HG02678 (cell line): ENCODE results near the gene CDC16.
"Not testable (repeated sequence)": the region's sequence is repeated elsewhere in the genome, so short reads cannot be mapped to it uniquely, and the experiment has no call there.

Source experiments
- ATAC-seq: cut with Tn5 transposase; IDR thresholded peaks from one replicate; pipeline ENCODE4 v1.9.1; 2021; ENCODE audit warnings: mild to moderate bottlenecking, moderate library complexity; ENCODE audit not compliant: unreplicated experiment

Gene CDC16

GRCh38 chr13:114260814-114261213, 26.1 kb downstream of the CDC16 start:
- no peak for ATAC-seq

GRCh38 chr13:114261328-114261965, 26.8 kb downstream of the CDC16 start:
- no peak for ATAC-seq

- ATAC-seq: peak; percentile 62
These were observed 28.9 kb downstream of the CDC16 start for GRCh38 chr13:114263578-114263977.

GRCh38 chr13:114264313-114264712, 29.6 kb downstream of the CDC16 start:
- not testable (repeated sequence) for ATAC-seq

- ATAC-seq: no peak
These were observed 30.4 kb downstream of the CDC16 start for GRCh38 chr13:114264886-114265611.

- ATAC-seq: no peak
These were observed 31.5 kb downstream of the CDC16 start for GRCh38 chr13:114266241-114266640.

GRCh38 chr13:114268344-114269280, 33.9 kb downstream of the CDC16 start:
- ATAC-seq: no peak

- ATAC-seq: no peak
These were observed 34.6 kb downstream of the CDC16 start for GRCh38 chr13:114269281-114269770.

GRCh38 chr13:114272977-114273376, 38.3 kb downstream of the CDC16 start:
- ATAC-seq: no peak

- ATAC-seq: no peak
These were observed 40.6 kb downstream of the CDC16 start for GRCh38 chr13:114275304-114275703.

GRCh38 chr13:114279146-114279545, 44.4 kb downstream of the CDC16 start:
- no peak for ATAC-seq

- no peak for ATAC-seq
These were observed 45.2 kb downstream of the CDC16 start for GRCh38 chr13:114279758-114280355.

- ATAC-seq: peak; percentile 74
These were observed 46.8 kb downstream of the CDC16 start, which contains the start of gene UPF3A for GRCh38 chr13:114281351-114282040. TSS of gene UPF3A (plus strand) at chr13:114281601. CDS start at chr13:114281640, 39 bp downstream.

- peak; percentile 50 for ATAC-seq
These were observed 47.5 kb downstream of the CDC16 start for GRCh38 chr13:114282041-114282670.

- ATAC-seq: no peak
These were observed 48.9 kb downstream of the CDC16 start for GRCh38 chr13:114283576-114283975.

GRCh38 chr13:114284680-114285079, 50.0 kb downstream of the CDC16 start:
- ATAC-seq: no peak

- no peak for ATAC-seq
These were observed 50.6 kb downstream of the CDC16 start for GRCh38 chr13:114285166-114285808.

GRCh38 chr13:114286808-114287207, 52.1 kb downstream of the CDC16 start:
- no peak for ATAC-seq

- no peak for ATAC-seq
These were observed 53.5 kb downstream of the CDC16 start for GRCh38 chr13:114288157-114288591.
